PC-9 (cell line): ENCODE results near the gene GID4. TPM values are rescaled to one million over a fixed set of nuclear protein-coding genes. Genes with fewer than 3 reads are reported as not detected.
A peak's percentile ranks its signal among the peaks of the same experiment; 100 is the strongest.

Experiments used
- BruUV-seq: library from RNA; stranded (reverse); fragments of 400-500 nt; replicated peaks from 2 replicates; lab custom pipeline; 2021; lab: Mats Ljungman, UMichigan
- CTCF ChIA-PET: fragments of 300-600 bp; sonication (Branson Sonifier 250); formaldehyde crosslinking; loops from one replicate; lab custom pipeline; 2022; ENCODE audit warnings: antibody characterized with exemption; lab: Charles Lee
- POLR2A ChIA-PET: fragments of 300-600 bp; sonication (Branson Sonifier 250); formaldehyde crosslinking; loops from one replicate; lab custom pipeline; 2022; ENCODE audit warnings: antibody characterized with exemption; ENCODE audit not compliant: unreplicated experiment; lab: Charles Lee
- DNase-seq, 2 experiments: peaks; one replicate each; pipeline versions ENCODE4 v3.0.0 to v3.0.0-alpha.2; 2015 to 2022; ENCODE audit warnings: mixed read lengths in 1 of 2
- H2AFZ ChIP-seq: fragments of 200-600 bp; sonication (generic); 2 replicates; pipeline ENCODE4 v1.8.1; 2017; ENCODE audit warnings: antibody characterized with exemption
- H3F3A ChIP-seq: fragments of 200-600 bp; sonication (generic); 2 replicates; pipeline ENCODE4 v1.8.1; 2017; ENCODE audit warnings: antibody characterized with exemption, mild to moderate bottlenecking, low read depth; ENCODE audit not compliant: insufficient read depth
- H3K27ac ChIP-seq: fragments of 200-600 bp; sonication (generic); 2 replicates; pipeline ENCODE4 v1.6.1; 2016; ENCODE audit warnings: mixed run types
- H3K27me3 ChIP-seq: fragments of 200-600 bp; sonication (generic); 2 replicates; pipeline ENCODE4 v1.6.1; 2016; ENCODE audit warnings: low read depth, mixed run types; ENCODE audit not compliant: insufficient read depth
- H3K36me3 ChIP-seq: fragments of 200-600 bp; sonication (generic); 2 replicates; pipeline ENCODE4 v1.6.1; 2016; ENCODE audit warnings: low read depth, mixed run types
- H3K4me1 ChIP-seq: fragments of 200-600 bp; sonication (generic); replicated peaks from 2 replicates; pipeline ENCODE4 v1.6.1; 2016; ENCODE audit warnings: mixed run types; ENCODE audit not compliant: insufficient read depth
- H3K4me2 ChIP-seq: fragments of 200-600 bp; sonication (generic); 2 replicates; pipeline ENCODE4 v1.6.1; 2017; ENCODE audit warnings: mixed run types
- H3K4me3 ChIP-seq: fragments of 200-600 bp; sonication (generic); 2 replicates; pipeline ENCODE4 v1.6.1; 2016; ENCODE audit warnings: mixed run types
- H3K79me2 ChIP-seq: fragments of 200-600 bp; sonication (generic); 2 replicates; pipeline ENCODE4 v1.6.1; 2017; ENCODE audit warnings: low read depth, mixed run types
- H3K9me2 ChIP-seq: fragments of 200-600 bp; sonication (generic); 2 replicates; pipeline ENCODE4 v1.8.1; 2017; ENCODE audit warnings: mild to moderate bottlenecking; ENCODE audit not compliant: insufficient read depth
- H3K9me3 ChIP-seq: fragments of 200-600 bp; sonication (generic); 2 replicates; pipeline ENCODE4 v1.8.1; 2016; ENCODE audit warnings: low read depth; ENCODE audit not compliant: insufficient read depth
- H4K20me1 ChIP-seq: fragments of 200-600 bp; sonication (generic); 2 replicates; pipeline ENCODE4 v1.8.1; 2017; ENCODE audit not compliant: insufficient read depth
- CTCF ChIP-seq: fragments of 200-600 bp; sonication (generic); conservative IDR thresholded peaks from 2 replicates; pipeline ENCODE4 v1.6.1; 2017; ENCODE audit warnings: mixed run types, antibody characterized with exemption, mild to moderate bottlenecking, moderate library complexity
- EZH2 ChIP-seq: fragments of 200-600 bp; sonication (generic); IDR thresholded peaks from 2 replicates; pipeline ENCODE4 v1.8.0; 2017; ENCODE audit warnings: antibody characterized with exemption, low read depth
- intact Hi-C: fragments of 100-400 bp; cut with micrococcal nuclease; formaldehyde crosslinking; loops from one replicate; pipeline ENCODE4 v1.10.0; 2022; ENCODE audit not compliant: unreplicated experiment
- total RNA-seq: library from RNA; stranded (reverse); gene quantifications from 2 replicates; pipeline ENCODE4 v1.2.3, GENCODE V29; 2021

Gene GID4
- total RNA-seq, 1 experiment from 2014 or later, result 19.0 TPM

- ChIA-PET CTCF (no interaction called here), POLR2A (interaction anchor here (0.6 kb wide), 1 partner anchor 56 kb away, joined by 4 read pairs; the partner anchor contains the start of gene TOM1L2)
- no peak for DNase-seq
- Histone ChIP-seq H3F3A (peaks cover 18% of the 10 kb centered on the region), H3K27ac (no peak overlapping the region), H3K4me2 (no peak overlapping the region), H3K9me2 (no peaks in the 10 kb centered on the region), H3K4me1 (peaks cover 35% of the 10 kb centered on the region), H2AFZ (no peak overlapping the region), H3K27me3 (no peaks in the 10 kb centered on the region), H4K20me1 (no peaks in the 10 kb centered on the region), H3K4me3 (no peak overlapping the region), H3K9me3 (no peaks in the 10 kb centered on the region), H3K36me3 (no peaks in the 10 kb centered on the region), H3K79me2 (peaks cover 10% of the 10 kb centered on the region)
- no TSS peak for BruUV-seq
- TF ChIP-seq EZH2 (no peak), CTCF (no peak)
- intact Hi-C loops, result no loop called here
Observed at GRCh38 chr17:18028114-18028951, 10.9 kb upstream of the GID4 start.

GRCh38 chr17:18028952-18029540 is 10.2 kb upstream of the GID4 start:
- no peak for TF ChIP-seq EZH2
- TF ChIP-seq CTCF, result no peak
- Histone ChIP-seq H3K9me3 (no peaks in the 10 kb centered on the region), H3K4me2 (no peak overlapping the region), H3K36me3 (no peaks in the 10 kb centered on the region), H3K79me2 (peaks cover 10% of the 10 kb centered on the region), H3K27ac (no peak overlapping the region), H3K4me1 (peaks cover 35% of the 10 kb centered on the region), H2AFZ (no peak overlapping the region), H3K4me3 (no peak overlapping the region), H3K9me2 (no peaks in the 10 kb centered on the region), H3F3A (peaks cover 18% of the 10 kb centered on the region), H4K20me1 (no peaks in the 10 kb centered on the region), H3K27me3 (no peaks in the 10 kb centered on the region)
- no peak for DNase-seq
- POLR2A ChIA-PET, result interaction anchor here (0.6 kb wide), 1 partner anchor 57 kb away, joined by 4 read pairs; the partner anchor contains the start of gene TOM1L2
- CTCF ChIA-PET, result interaction anchor here (0.7 kb wide), 1 partner anchor 465 kb away, joined by 3 read pairs; no protein-coding TSS in a partner anchor
- no TSS peak for BruUV-seq
- intact Hi-C loops, result no loop called here

GRCh38 chr17:18031955-18032354 is 7.3 kb upstream of the GID4 start:
- no TSS peak for BruUV-seq
- H3K79me2 ChIP-seq, result peaks cover 23% of the 10 kb centered on the region
- H3K27ac ChIP-seq, result peak overlapping the region; percentile 59
- ChIA-PET CTCF (interaction anchor here (1.1 to 1.2 kb wide), 2 partner anchors 113 to 118 kb away, joined by 3 to 5 read pairs; no protein-coding TSS in a partner anchor), POLR2A (interaction anchor here (0.8 kb wide), 1 partner anchor 196 kb away, joined by 20 read pairs; no protein-coding TSS in a partner anchor)
- no peaks in the 10 kb centered on the region for H3K9me2 ChIP-seq
- H3K4me3 ChIP-seq, result no peak overlapping the region
- H3K9me3 ChIP-seq, result no peaks in the 10 kb centered on the region
- no peaks in the 10 kb centered on the region for H3K27me3 ChIP-seq
- no peak for DNase-seq
- peaks cover 18% of the 10 kb centered on the region for H3K4me1 ChIP-seq
- TF ChIP-seq CTCF (no peak), EZH2 (no peak)
- intact Hi-C loops, result loop anchor here (2.0 to 5.0 kb wide), 3 partner anchors 40 to 351 kb away; partner anchors contain the start of genes DRC3, RAI1 and TOM1L2
- H3K4me2 ChIP-seq, result peak overlapping the region; percentile 26
- H3F3A ChIP-seq, result peaks cover 16% of the 10 kb centered on the region; the same call in 1 of the 2 replicates
- no peak overlapping the region for H2AFZ ChIP-seq
- H4K20me1 ChIP-seq, result no peaks in the 10 kb centered on the region
- H3K36me3 ChIP-seq, result no peaks in the 10 kb centered on the region
